ENCODE measurements around the gene NUDT12.

NUDT12 gene

GRCh38 chr5:103510851-103511553, 51.6 kb downstream of the NUDT12 start:
- Histone ChIP-seq H3K9me3 (ENCODE audit: control insufficient read depth, insufficient read depth, low read depth, low read length) (no peaks in the 10 kb centered on the region; the same call in 1 of the 2 replicates), H3K4me3 (ENCODE audit: low read depth, low read length) (no peak overlapping the region), H3K4me1 (ENCODE audit: control insufficient read depth, insufficient read depth, low read length) (no peaks in the 10 kb centered on the region), H3K27ac (ENCODE audit: extremely low read depth, low read depth, low read length) (no peak overlapping the region), H3K36me3 (ENCODE audit: control insufficient read depth in 2 of 2, insufficient read depth in 1 of 2, low read length in 2 of 2) (no peaks in the 10 kb centered on the region)
- CTCF ChIA-PET = no interaction called here
- POLR2A ChIA-PET = no interaction called here
- no peak for TF ChIP-seq OVOL3 (tag by site-specific recombination; IDR thresholded peaks at IDR 0.05)
- TF ChIP-seq, protein P1, sequence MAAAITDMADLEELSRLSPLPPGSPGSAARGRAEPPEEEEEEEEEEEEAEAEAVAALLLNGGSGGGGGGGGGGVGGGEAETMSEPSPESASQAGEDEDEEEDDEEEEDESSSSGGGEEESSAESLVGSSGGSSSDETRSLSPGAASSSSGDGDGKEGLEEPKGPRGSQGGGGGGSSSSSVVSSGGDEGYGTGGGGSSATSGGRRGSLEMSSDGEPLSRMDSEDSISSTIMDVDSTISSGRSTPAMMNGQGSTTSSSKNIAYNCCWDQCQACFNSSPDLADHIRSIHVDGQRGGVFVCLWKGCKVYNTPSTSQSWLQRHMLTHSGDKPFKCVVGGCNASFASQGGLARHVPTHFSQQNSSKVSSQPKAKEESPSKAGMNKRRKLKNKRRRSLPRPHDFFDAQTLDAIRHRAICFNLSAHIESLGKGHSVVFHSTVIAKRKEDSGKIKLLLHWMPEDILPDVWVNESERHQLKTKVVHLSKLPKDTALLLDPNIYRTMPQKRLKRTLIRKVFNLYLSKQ (tag by site-specific recombination; IDR thresholded peaks at IDR 0.05; ENCODE audit: borderline replicate concordance) = no peak
- TF ChIP-seq ZNF37A (tag by site-specific recombination; IDR thresholded peaks at IDR 0.05) = no peak
- TF ChIP-seq MYNN (tag by site-specific recombination; IDR thresholded peaks at IDR 0.05; ENCODE audit: borderline replicate concordance) = no peak
- no peak for TF ChIP-seq ZNF561 (tag by site-specific recombination; IDR thresholded peaks at IDR 0.05; ENCODE audit: borderline replicate concordance)
- no peak for TF ChIP-seq ZNF155 (tag by site-specific recombination; IDR thresholded peaks at IDR 0.05)
- TF ChIP-seq IKZF3 (tag by site-specific recombination; IDR thresholded peaks at IDR 0.05) = no peak
- no peak for TF ChIP-seq ZNF610 (tag by site-specific recombination; IDR thresholded peaks at IDR 0.05; ENCODE audit: borderline replicate concordance)
- no peak for TF ChIP-seq YY2 (tag by site-specific recombination; IDR thresholded peaks at IDR 0.05)
- no peak for TF ChIP-seq KLF17 (tag by site-specific recombination; IDR thresholded peaks at IDR 0.05)
- no peak for TF ChIP-seq SP2 (tag by site-specific recombination; IDR thresholded peaks at IDR 0.05)

- POLR2A ChIA-PET = no interaction called here
- CTCF ChIA-PET = no interaction called here
Observed at GRCh38 chr5:103505581-103506305, 56.8 kb downstream of the NUDT12 start.

More at GRCh38 chr5:103505581-103506305, 56.8 kb downstream of the NUDT12 start:
- Histone ChIP-seq H3K4me1 (ENCODE audit: control insufficient read depth, insufficient read depth, low read length) (no peaks in the 10 kb centered on the region), H3K4me3 (ENCODE audit: low read depth, low read length) (no peak overlapping the region), H3K9me3 (ENCODE audit: control insufficient read depth, insufficient read depth, low read depth, low read length) (no peaks in the 10 kb centered on the region; the same call in 1 of the 2 replicates), H3K27ac (ENCODE audit: extremely low read depth, low read depth, low read length) (no peak overlapping the region), H3K36me3 (ENCODE audit: control insufficient read depth in 2 of 2, insufficient read depth in 1 of 2, low read length in 2 of 2) (no peaks in the 10 kb centered on the region)
- TF ChIP-seq TSHZ1 (tag by site-specific recombination; IDR thresholded peaks at IDR 0.05; ENCODE audit: borderline replicate concordance) (no peak), ZNF621 (tag by site-specific recombination; IDR thresholded peaks at IDR 0.05) (no peak), ZSCAN5A (tag by site-specific recombination; IDR thresholded peaks at IDR 0.05) (no peak), REPIN1 (tag by site-specific recombination; IDR thresholded peaks at IDR 0.05; ENCODE audit: low read depth) (no peak), ZNF747 (tag by site-specific recombination; IDR thresholded peaks at IDR 0.05) (no peak), SP7 (tag by site-specific recombination; IDR thresholded peaks at IDR 0.05) (no peak), ELK4 (IDR thresholded peaks at IDR 0.05; ENCODE audit: borderline replicate concordance, low read depth, low read length) (no peak)
- TF ChIP-seq, protein P2, sequence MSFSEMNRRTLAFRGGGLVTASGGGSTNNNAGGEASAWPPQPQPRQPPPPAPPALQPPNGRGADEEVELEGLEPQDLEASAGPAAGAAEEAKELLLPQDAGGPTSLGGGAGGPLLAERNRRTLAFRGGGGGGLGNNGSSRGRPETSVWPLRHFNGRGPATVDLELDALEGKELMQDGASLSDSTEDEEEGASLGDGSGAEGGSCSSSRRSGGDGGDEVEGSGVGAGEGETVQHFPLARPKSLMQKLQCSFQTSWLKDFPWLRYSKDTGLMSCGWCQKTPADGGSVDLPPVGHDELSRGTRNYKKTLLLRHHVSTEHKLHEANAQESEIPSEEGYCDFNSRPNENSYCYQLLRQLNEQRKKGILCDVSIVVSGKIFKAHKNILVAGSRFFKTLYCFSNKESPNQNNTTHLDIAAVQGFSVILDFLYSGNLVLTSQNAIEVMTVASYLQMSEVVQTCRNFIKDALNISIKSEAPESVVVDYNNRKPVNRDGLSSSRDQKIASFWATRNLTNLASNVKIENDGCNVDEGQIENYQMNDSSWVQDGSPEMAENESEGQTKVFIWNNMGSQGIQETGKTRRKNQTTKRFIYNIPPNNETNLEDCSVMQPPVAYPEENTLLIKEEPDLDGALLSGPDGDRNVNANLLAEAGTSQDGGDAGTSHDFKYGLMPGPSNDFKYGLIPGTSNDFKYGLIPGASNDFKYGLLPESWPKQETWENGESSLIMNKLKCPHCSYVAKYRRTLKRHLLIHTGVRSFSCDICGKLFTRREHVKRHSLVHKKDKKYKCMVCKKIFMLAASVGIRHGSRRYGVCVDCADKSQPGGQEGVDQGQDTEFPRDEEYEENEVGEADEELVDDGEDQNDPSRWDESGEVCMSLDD (tag by site-specific recombination; IDR thresholded peaks at IDR 0.05) = no peak
